Activated naive CD4-positive, alpha-beta T cell treated with anti-CD3 and anti-CD28 coated beads, Interleukin-2, amount 50 U/mL, for 16 hours (primary cell): ENCODE data around the gene EFHD1.

Experiments used
- DNase-seq: peaks from one replicate; pipeline ENCODE4 v3.0.0-alpha.2; 2020

The EFHD1 gene

GRCh38 chr2:232633413-232634205 lies at the start of gene EFHD1:
EFHD1 (plus strand) TSS chr2:232633604; CDS start chr2:232633705, 101 bp downstream.
- peak; percentile 57 for DNase-seq

- DNase-seq, result no peak
These were observed 49.2 kb upstream of the EFHD1 start for GRCh38 chr2:232584238-232584637.

GRCh38 chr2:232586943-232587505 lies 46.4 kb upstream of the EFHD1 start:
- no peak for DNase-seq

GRCh38 chr2:232587512-232587911 lies 45.9 kb upstream of the EFHD1 start:
- no peak for DNase-seq

- no peak for DNase-seq
These were observed 45.4 kb upstream of the EFHD1 start for GRCh38 chr2:232588031-232588430.

- no peak for DNase-seq
These were observed 44.5 kb upstream of the EFHD1 start for GRCh38 chr2:232588680-232589585.

- DNase-seq, result no peak
These were observed 40.5 kb upstream of the EFHD1 start for GRCh38 chr2:232592772-232593395.

GRCh38 chr2:232593982-232594381 lies 39.4 kb upstream of the EFHD1 start:
- DNase-seq, result no peak

GRCh38 chr2:232597362-232598079 lies 35.9 kb upstream of the EFHD1 start:
- DNase-seq, result no peak

GRCh38 chr2:232598293-232598692 lies 35.1 kb upstream of the EFHD1 start:
- no peak for DNase-seq

GRCh38 chr2:232600053-232600773 lies 33.2 kb upstream of the EFHD1 start:
- DNase-seq, result no peak

- DNase-seq, result no peak
These were observed 30.1 kb upstream of the EFHD1 start for GRCh38 chr2:232603283-232603682.

- no peak for DNase-seq
These were observed 28.9 kb upstream of the EFHD1 start for GRCh38 chr2:232604535-232604934.

GRCh38 chr2:232607011-232607410 lies 26.4 kb upstream of the EFHD1 start:
- DNase-seq, result no peak

- no peak for DNase-seq
These were observed 23.8 kb upstream of the EFHD1 start for GRCh38 chr2:232609607-232610006.

- no peak for DNase-seq
These were observed 23.3 kb upstream of the EFHD1 start for GRCh38 chr2:232610081-232610480.

- no peak for DNase-seq
These were observed 22.3 kb upstream of the EFHD1 start for GRCh38 chr2:232611061-232611460.

- DNase-seq, result peak; percentile 66
These were observed 21.7 kb upstream of the EFHD1 start for GRCh38 chr2:232611559-232612218.

- DNase-seq, result no peak
These were observed 19.8 kb upstream of the EFHD1 start for GRCh38 chr2:232613538-232614134.

- no peak for DNase-seq
These were observed 18.1 kb upstream of the EFHD1 start for GRCh38 chr2:232615339-232615738.

GRCh38 chr2:232621186-232621585 lies 12.2 kb upstream of the EFHD1 start:
- DNase-seq, result no peak
